ENCODE data around the gene ITGA4. TPM values are rescaled to one million over a fixed set of nuclear protein-coding genes. Genes with fewer than 3 reads are reported as not detected.

The ITGA4 gene
- total and polyA plus RNA-seq, 2 of the 13 experiments (the other 11 are each of a cell fraction or from before 2014, with no cell fraction given), result not detected

DNA sequence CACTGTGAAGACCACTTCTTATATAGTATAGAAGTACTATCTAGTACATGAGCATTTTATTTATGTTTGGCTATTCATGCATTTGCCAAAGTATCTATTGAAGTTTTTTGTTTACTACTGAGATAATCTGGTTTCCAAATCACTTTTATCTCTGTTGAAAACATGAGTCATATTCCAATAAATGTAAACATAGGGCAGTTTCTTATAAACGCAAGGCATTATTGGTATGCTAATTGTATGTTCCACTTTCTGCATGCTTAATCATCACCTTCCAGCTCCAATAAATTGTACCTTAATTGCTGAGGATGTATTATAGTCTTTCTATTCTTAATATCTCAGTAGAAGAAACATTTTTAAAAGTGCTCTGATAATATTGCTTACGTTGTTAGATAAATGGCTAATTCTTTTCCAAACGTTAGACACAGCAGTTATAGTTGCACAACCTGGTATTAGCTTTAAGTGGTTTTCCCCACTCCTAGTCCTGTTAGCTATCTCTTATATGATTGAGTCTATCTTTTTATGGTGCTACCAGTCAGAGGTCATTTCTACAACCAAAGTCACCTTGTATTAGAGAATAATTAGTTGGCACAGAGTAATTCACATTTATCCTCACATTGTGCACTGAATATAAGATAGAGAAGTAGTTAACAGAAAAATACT lies 17.2 kb downstream of the ITGA4 start:
- Histone ChIP-seq H3K27ac (ENCODE audit: extremely low read length, insufficient read depth, low read length) (no peak overlapping the region), H2AFZ (ENCODE audit: low read length) (no peak overlapping the region), H3K9me3 (ENCODE audit: low read length) (no peaks in the 10 kb centered on the region), H3K79me2 (ENCODE audit: insufficient read depth, low read length) (no peaks in the 10 kb centered on the region), H3K4me2 (ENCODE audit: low read depth, low read length) (no peak overlapping the region), H3K4me1 (ENCODE audit: insufficient read depth, low read length) (no peaks in the 10 kb centered on the region), H3K4me3 (replicated peaks in 1 of 3; ENCODE audit: insufficient read depth in 1 of 3, low read depth in 2 of 3, low read length in 3 of 3) (no peak overlapping the region), H3K9ac (ENCODE audit: insufficient read depth, low read depth, low read length) (no peak overlapping the region), H4K20me1 (ENCODE audit: insufficient read depth, low read length) (no peaks in the 10 kb centered on the region), H3K36me3 (replicated peaks in 1 of 2; ENCODE audit: control insufficient read depth in 1 of 2, insufficient read depth in 2 of 2, low read length in 2 of 2) (no peaks in the 10 kb centered on the region), H3K27me3 (ENCODE audit: control insufficient read depth in 1 of 2, insufficient read depth in 2 of 2, low read length in 2 of 2) (no peaks in the 10 kb centered on the region)
- 15% methylated on average over 3 of the region's 3 CpGs for WGBS (ENCODE audit: low lambda C conversion rate)
- intact Hi-C loops (cut with micrococcal nuclease; ENCODE audit: unreplicated experiment) (no loop called here), in situ Hi-C loops (cut with HindIII; ENCODE audit: extremely low pct_ligation_motif_present, low pct_unique_long_range_greater_than_20kb) (no loop called here)
- ATAC-seq, result no peak
- no peak for DNase-seq (ENCODE audit: low spot score)
- ChIA-PET CTCF (ENCODE audit: low intra/inter-chr PET ratio, low total read pairs) (no interaction called here), POLR2A (no interaction called here)
- FAIRE-seq, result no peak
- no TSS peak for BruUV-seq (replicated peaks)
- no peak for TF ChIP-seq MAFK (conservative IDR thresholded peaks at IDR 0.05 in 1 of 2, IDR thresholded peaks at IDR 0.05 in 1 of 2; ENCODE audit: low read length in 2 of 2)
- no peak for TF ChIP-seq ZNF124 (CRISPR knock-in tag; IDR thresholded peaks at IDR 0.05)
- TF ChIP-seq ZBTB8A (CRISPR knock-in tag; IDR thresholded peaks at IDR 0.05; ENCODE audit: borderline replicate concordance, low read depth), result no peak

GRCh38 chr2:181483211-181483610 lies 26.0 kb downstream of the ITGA4 start:
- TF ChIP-seq HOXD1 (CRISPR knock-in tag; IDR thresholded peaks at IDR 0.05), result no peak
- no peak for TF ChIP-seq CBX1 (IDR thresholded peaks at IDR 0.05; ENCODE audit: low read depth)
- TF ChIP-seq NAIF1 (CRISPR knock-in tag; IDR thresholded peaks at IDR 0.05; ENCODE audit: borderline replicate concordance), result no peak
- no peak for TF ChIP-seq TCF7L2 (IDR thresholded peaks at IDR 0.05; ENCODE audit: low read depth, low read length)
- no peak for TF ChIP-seq ZNF138 (CRISPR knock-in tag; IDR thresholded peaks at IDR 0.05; ENCODE audit: low read depth)
- TF ChIP-seq ZBTB34 (CRISPR knock-in tag; IDR thresholded peaks at IDR 0.05), result no peak
- no peak for TF ChIP-seq ZNF136 (CRISPR knock-in tag; IDR thresholded peaks at IDR 0.05; ENCODE audit: low read depth)
- TF ChIP-seq E2F1 (CRISPR knock-in tag; IDR thresholded peaks at IDR 0.05), result no peak
- no peak for TF ChIP-seq SRF (IDR thresholded peaks at IDR 0.05; ENCODE audit: low read depth, low read length)
- TF ChIP-seq KAT8 (CRISPR knock-in tag; IDR thresholded peaks at IDR 0.05), result no peak
- TF ChIP-seq ZSCAN12 (CRISPR knock-in tag; IDR thresholded peaks at IDR 0.05), result no peak
- H3K27ac ChIP-seq (ENCODE audit: extremely low read length, insufficient read depth, low read length), result no peak overlapping the region
- no peak overlapping the region for H3K4me2 ChIP-seq (ENCODE audit: low read depth, low read length)
- no peak for ATAC-seq
- H3K36me3 ChIP-seq (replicated peaks in 1 of 2; ENCODE audit: control insufficient read depth in 1 of 2, insufficient read depth in 2 of 2, low read length in 2 of 2), result no peaks in the 10 kb centered on the region
- WGBS (ENCODE audit: low lambda C conversion rate), result 19% methylated on average over 2 of the region's 2 CpGs
- no TSS peak for BruUV-seq (replicated peaks)
- no peak overlapping the region for H3K4me3 ChIP-seq (replicated peaks in 1 of 3; ENCODE audit: insufficient read depth in 1 of 3, low read depth in 2 of 3, low read length in 3 of 3)
- no peaks in the 10 kb centered on the region for H4K20me1 ChIP-seq (ENCODE audit: insufficient read depth, low read length)
- POLR2A ChIA-PET, result no interaction called here
- in situ Hi-C loops (cut with HindIII; ENCODE audit: extremely low pct_ligation_motif_present, low pct_unique_long_range_greater_than_20kb), result no loop called here
- no peak for FAIRE-seq
- no peaks in the 10 kb centered on the region for H3K79me2 ChIP-seq (ENCODE audit: insufficient read depth, low read length)
- CTCF ChIA-PET (ENCODE audit: low intra/inter-chr PET ratio, low total read pairs), result no interaction called here
- H3K27me3 ChIP-seq (ENCODE audit: control insufficient read depth in 1 of 2, insufficient read depth in 2 of 2, low read length in 2 of 2), result no peaks in the 10 kb centered on the region; a peak in 1 of 5 replicates
- no peaks in the 10 kb centered on the region for H3K4me1 ChIP-seq (ENCODE audit: insufficient read depth, low read length)
- no peak for DNase-seq (ENCODE audit: low spot score)
- no peaks in the 10 kb centered on the region for H3K9me3 ChIP-seq (ENCODE audit: low read length)
- H2AFZ ChIP-seq (ENCODE audit: low read length), result no peak overlapping the region
- H3K9ac ChIP-seq (ENCODE audit: insufficient read depth, low read depth, low read length), result no peak overlapping the region
- intact Hi-C loops (cut with micrococcal nuclease; ENCODE audit: unreplicated experiment), result no loop called here

Measured in HepG2 (cell line).